HG02970 (cell line): ENCODE results near the gene C1orf105.

ENCODE experiments used
- ATAC-seq: cut with Tn5 transposase; IDR thresholded peaks from one replicate; pipeline ENCODE4 v1.9.1; 2021; ENCODE audit warnings: mild to moderate bottlenecking, moderate library complexity, moderate number of reproducible peaks; ENCODE audit not compliant: unreplicated experiment, low FRiP score

The C1orf105 gene

DNA sequence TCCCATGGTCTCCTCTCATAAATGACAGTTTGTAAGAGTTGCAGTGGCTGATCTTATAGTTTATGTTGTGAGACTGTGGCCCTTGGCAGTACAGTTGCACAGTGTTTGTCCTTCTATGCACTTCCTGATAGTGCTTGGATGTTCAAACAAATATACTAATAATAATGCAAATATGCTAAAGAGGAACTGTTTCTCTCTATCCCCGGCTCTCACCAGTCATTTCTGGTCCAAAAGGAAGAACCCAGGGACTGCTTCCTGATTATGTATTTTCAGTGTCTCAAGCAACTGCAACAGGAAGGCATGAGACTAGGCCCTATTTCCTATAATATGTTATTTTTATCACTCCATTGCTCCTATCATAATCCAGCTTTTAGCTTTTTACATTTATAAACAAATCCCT, 95.4 kb downstream of the C1orf105 start:
- ATAC-seq = no peak

DNA sequence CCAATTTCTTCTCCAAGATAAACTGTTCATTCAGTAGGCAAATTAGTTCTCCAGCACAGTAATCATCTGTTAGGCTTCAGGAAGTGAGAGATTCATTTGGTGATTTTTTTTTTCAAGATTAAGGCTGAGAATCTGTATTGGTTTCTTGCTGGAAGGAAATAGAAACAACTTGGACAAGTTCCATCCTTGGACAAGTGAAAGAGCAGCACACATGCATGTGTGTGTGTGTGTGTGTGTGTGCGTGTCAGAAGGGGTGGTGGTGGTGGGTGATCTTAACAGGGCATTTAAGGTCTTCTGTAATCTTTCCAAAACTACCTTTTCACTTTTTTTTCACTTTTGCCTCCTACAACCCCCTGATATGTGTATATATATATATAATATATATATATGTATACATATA, 96.6 kb downstream of the C1orf105 start:
- no peak for ATAC-seq

DNA sequence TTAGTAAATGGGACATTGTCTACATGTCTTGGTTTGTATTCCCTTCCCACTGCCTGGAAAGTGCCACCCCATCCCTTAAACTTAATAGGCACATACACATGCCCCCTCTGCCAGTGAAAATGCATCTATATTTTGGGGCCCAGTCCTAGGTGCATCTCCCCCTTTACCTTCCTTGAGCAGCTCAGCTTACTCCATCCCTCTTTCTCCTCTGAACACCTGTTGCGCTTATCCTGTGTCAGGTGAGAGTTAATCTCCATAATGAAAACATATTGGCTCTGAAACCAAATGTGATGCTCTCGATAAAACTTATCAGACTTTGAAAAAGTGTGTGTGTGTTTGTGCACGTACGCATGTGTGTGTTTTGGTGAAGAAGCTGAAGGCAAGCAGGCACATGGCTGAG, 97.1 kb downstream of the C1orf105 start:
- no peak for ATAC-seq
